ENCODE results near the gene FAM20B. TPM values are rescaled to one million over a fixed set of nuclear protein-coding genes. Genes with fewer than 3 reads are reported as not detected.

Gene FAM20B
- total and polyA plus RNA-seq, 7 donors, result 7.4 to 51.0 (median 36.3) TPM

DNA sequence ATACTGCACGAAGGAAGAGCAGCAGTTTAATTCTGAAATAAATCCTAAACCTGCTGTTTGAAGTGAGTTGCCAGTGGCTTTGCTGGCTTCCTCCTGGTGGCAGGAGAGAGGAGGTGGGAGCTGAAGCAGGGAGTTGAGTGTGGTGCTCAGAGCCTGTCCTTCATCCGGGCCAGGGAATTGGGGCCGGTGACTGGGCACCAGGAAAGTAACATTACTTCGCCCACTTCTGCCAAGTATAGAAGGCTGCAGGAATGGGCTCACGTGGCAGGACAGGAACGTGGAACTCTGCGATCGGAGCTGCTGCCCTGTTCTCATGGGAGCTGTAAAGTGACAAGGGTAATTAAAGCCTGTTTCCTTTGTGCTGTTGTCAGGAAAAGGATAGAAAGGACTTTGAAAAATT, 64.8 kb downstream of the FAM20B start:
- Histone ChIP-seq H3K4me1 (peaks cover 0 to 18% (median 13%) of the 10 kb centered on the region in 4 donors), H3K4me3 (no peak overlapping the region), H3K36me3 (peaks cover 15 to 82% (median 25%) of the 10 kb centered on the region in 4 donors), H3K27ac (peak overlapping the region in 3 of 4 donors; percentile 4 to 56 (median 41)), H3K27me3 (no peaks in the 10 kb centered on the region), H3K9me3 (no peaks in the 10 kb centered on the region)
- intact Hi-C loops (cut with DNase I), result no loop called here
- TF ChIP-seq POLR2A (IDR thresholded peaks at IDR 0.05), result no peak
- no peak for TF ChIP-seq EP300 (IDR thresholded peaks at IDR 0.05)
- TF ChIP-seq, protein P1, sequence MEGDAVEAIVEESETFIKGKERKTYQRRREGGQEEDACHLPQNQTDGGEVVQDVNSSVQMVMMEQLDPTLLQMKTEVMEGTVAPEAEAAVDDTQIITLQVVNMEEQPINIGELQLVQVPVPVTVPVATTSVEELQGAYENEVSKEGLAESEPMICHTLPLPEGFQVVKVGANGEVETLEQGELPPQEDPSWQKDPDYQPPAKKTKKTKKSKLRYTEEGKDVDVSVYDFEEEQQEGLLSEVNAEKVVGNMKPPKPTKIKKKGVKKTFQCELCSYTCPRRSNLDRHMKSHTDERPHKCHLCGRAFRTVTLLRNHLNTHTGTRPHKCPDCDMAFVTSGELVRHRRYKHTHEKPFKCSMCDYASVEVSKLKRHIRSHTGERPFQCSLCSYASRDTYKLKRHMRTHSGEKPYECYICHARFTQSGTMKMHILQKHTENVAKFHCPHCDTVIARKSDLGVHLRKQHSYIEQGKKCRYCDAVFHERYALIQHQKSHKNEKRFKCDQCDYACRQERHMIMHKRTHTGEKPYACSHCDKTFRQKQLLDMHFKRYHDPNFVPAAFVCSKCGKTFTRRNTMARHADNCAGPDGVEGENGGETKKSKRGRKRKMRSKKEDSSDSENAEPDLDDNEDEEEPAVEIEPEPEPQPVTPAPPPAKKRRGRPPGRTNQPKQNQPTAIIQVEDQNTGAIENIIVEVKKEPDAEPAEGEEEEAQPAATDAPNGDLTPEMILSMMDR (IDR thresholded peaks at IDR 0.05), result peak in 1 of 4 experiments; percentile 17
- WGBS, 2 donors, result 88% methylated on average over 8 of the region's 8 CpGs
- DNase-seq, result no peak

- H3K27me3 ChIP-seq, result no peaks in the 10 kb centered on the region
- H3K9me3 ChIP-seq, result no peaks in the 10 kb centered on the region
- H3K4me1 ChIP-seq, result peaks cover 0 to 18% (median 13%) of the 10 kb centered on the region in 4 donors
- H3K36me3 ChIP-seq, result peaks cover 19 to 82% (median 24%) of the 10 kb centered on the region in 4 donors
- WGBS, 2 donors, result 86 to 93% methylated on average over 4 of the region's 4 CpGs
- TF ChIP-seq POLR2AphosphoS5 (IDR thresholded peaks at IDR 0.05) (no peak), EP300 (IDR thresholded peaks at IDR 0.05) (no peak), POLR2A (IDR thresholded peaks at IDR 0.05) (no peak)
- H3K4me3 ChIP-seq, result no peak overlapping the region
- peak overlapping the region; percentile 27 to 56 (median 41) for H3K27ac ChIP-seq
- no peak for DNase-seq
- intact Hi-C loops (cut with DNase I), result no loop called here
Measured at GRCh38 chr1:179090923-179091322, 65.2 kb downstream of the FAM20B start.

DNA sequence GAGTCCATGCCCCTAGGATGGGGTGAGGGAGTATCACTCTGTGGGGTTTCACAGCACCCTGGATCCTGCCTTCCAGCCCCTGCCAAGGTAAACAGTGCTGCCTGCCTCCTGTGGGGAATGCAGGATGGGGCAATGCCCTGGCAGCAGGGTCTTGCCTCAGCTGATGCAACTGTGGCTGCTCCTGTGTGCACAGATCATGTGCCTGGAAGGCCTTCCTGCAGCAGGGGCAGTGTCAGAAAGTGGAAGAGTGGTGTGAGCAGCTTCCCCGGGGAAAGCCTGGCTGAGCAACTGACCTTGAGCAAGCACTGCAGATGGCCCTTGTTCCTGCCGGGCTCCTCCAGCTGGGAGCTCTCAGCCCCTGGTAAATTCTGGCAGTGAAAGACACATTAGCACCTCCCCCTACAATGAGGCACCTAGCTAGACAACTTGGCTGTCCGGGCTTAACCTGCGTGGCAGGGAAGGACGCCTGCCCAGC, 66.0 kb downstream of the FAM20B start:
- Histone ChIP-seq H3K4me1 (peaks cover 0 to 18% (median 13%) of the 10 kb centered on the region in 4 donors), H3K27ac (peak overlapping the region; percentile 27 to 56 (median 41)), H3K27me3 (no peaks in the 10 kb centered on the region), H3K9me3 (no peaks in the 10 kb centered on the region), H3K4me3 (no peak overlapping the region), H3K36me3 (peaks cover 17 to 87% (median 23%) of the 10 kb centered on the region in 4 donors)
- intact Hi-C loops (cut with DNase I), result no loop called here
- 74% methylated on average over 5 of the region's 5 CpGs for WGBS, 2 donors
- peak in 2 of 4 donors; percentile 10 to 16 for TF ChIP-seq POLR2AphosphoS5 (IDR thresholded peaks at IDR 0.05)
- TF ChIP-seq, protein P1 (IDR thresholded peaks at IDR 0.05), result no peak
- DNase-seq, result peak; percentile 88

- H3K36me3 ChIP-seq, result peaks cover 17 to 89% (median 23%) of the 10 kb centered on the region in 4 donors
- H3K4me3 ChIP-seq, result no peak overlapping the region
- H3K4me1 ChIP-seq, result peaks cover 0 to 18% (median 13%) of the 10 kb centered on the region in 4 donors
- 87 to 90% methylated on average over 9 of the region's 9 CpGs for WGBS, 2 donors
- intact Hi-C loops (cut with DNase I), result no loop called here
- no peaks in the 10 kb centered on the region for H3K9me3 ChIP-seq
- DNase-seq, result peak; percentile 44
- no peak overlapping the region for H3K27ac ChIP-seq
- TF ChIP-seq, protein P1 (IDR thresholded peaks at IDR 0.05), result no peak
- TF ChIP-seq POLR2A (IDR thresholded peaks at IDR 0.05) (no peak), EP300 (IDR thresholded peaks at IDR 0.05) (no peak), POLR2AphosphoS5 (IDR thresholded peaks at IDR 0.05) (no peak)
- H3K27me3 ChIP-seq, result no peaks in the 10 kb centered on the region
Measured at GRCh38 chr1:179092896-179093461, 67.3 kb downstream of the FAM20B start.

- peaks cover 17 to 75% (median 21%) of the 10 kb centered on the region in 4 donors for H3K36me3 ChIP-seq
- DNase-seq, result no peak
- no peaks in the 10 kb centered on the region for H3K27me3 ChIP-seq
- H3K4me3 ChIP-seq, result no peak overlapping the region
- peaks cover 0 to 27% (median 12%) of the 10 kb centered on the region in 4 donors for H3K4me1 ChIP-seq
- intact Hi-C loops (cut with DNase I), result no loop called here
- TF ChIP-seq, protein P1 (IDR thresholded peaks at IDR 0.05), result no peak
- TF ChIP-seq EP300 (IDR thresholded peaks at IDR 0.05), result no peak
- TF ChIP-seq POLR2AphosphoS5 (IDR thresholded peaks at IDR 0.05), result no peak
- no peak for TF ChIP-seq POLR2A (IDR thresholded peaks at IDR 0.05)
- no peaks in the 10 kb centered on the region for H3K9me3 ChIP-seq
- H3K27ac ChIP-seq, result peak overlapping the region in 1 of 4 donors; percentile 28
- 81 to 85% methylated on average over 5 of the region's 5 CpGs for WGBS, 2 donors
Measured at GRCh38 chr1:179094818-179095217, 69.1 kb downstream of the FAM20B start.

Data from sigmoid colon (tissue), 7 donors.